Mesendoderm (in vitro differentiated cells): ENCODE results near the gene MYCN.
A peak's percentile ranks its signal among the peaks of the same experiment; 100 is the strongest.

ENCODE experiments used
- DNase-seq: peaks from one replicate; pipeline ENCODE4 v3.0.0; 2013
- H2AK5ac ChIP-seq: 2 replicates; pipeline ENCODE4 v1.6.1; 2013; ENCODE audit warnings: low read length, inconsistent platforms
- H2BK120ac ChIP-seq: 2 replicates; pipeline ENCODE4 v1.6.1; 2013; ENCODE audit warnings: low read depth, mild to moderate bottlenecking, low read length, moderate library complexity, mixed read lengths
- H2BK15ac ChIP-seq: replicated peaks from 2 replicates; pipeline ENCODE4 v1.6.1; 2013; ENCODE audit warnings: low read depth, mild to moderate bottlenecking, moderate library complexity
- H2BK5ac ChIP-seq: 2 replicates; pipeline ENCODE4 v1.6.1; 2013; ENCODE audit warnings: low read length, inconsistent platforms
- H3K18ac ChIP-seq: 2 replicates; pipeline ENCODE4 v1.6.1; 2013; ENCODE audit warnings: mild to moderate bottlenecking, low read length, mixed read lengths
- H3K23ac ChIP-seq: one replicate; pipeline ENCODE4 v1.6.1; 2013; ENCODE audit warnings: low read length
- H3K27ac ChIP-seq: 2 replicates; pipeline ENCODE4 v1.5.1; 2013; ENCODE audit warnings: low read depth, mild to moderate bottlenecking, inconsistent platforms, low read length, moderate library complexity
- H3K27me3 ChIP-seq: 2 replicates; pipeline ENCODE4 v1.6.1; 2013; ENCODE audit warnings: low read length, control low read depth, mild to moderate bottlenecking, inconsistent platforms; ENCODE audit not compliant: insufficient read depth, poor library complexity
- H3K36me3 ChIP-seq: 2 replicates; pipeline ENCODE4 v1.6.1; 2013; ENCODE audit warnings: low read length, inconsistent platforms; ENCODE audit not compliant: control insufficient read depth, insufficient read depth
- H3K4ac ChIP-seq: one replicate; pipeline ENCODE4 v1.6.1; 2013; ENCODE audit warnings: low read depth, mild to moderate bottlenecking, low read length, moderate library complexity
- H3K4me1 ChIP-seq: 2 replicates; pipeline ENCODE4 v1.6.1; 2013; ENCODE audit warnings: low read depth, low read length, inconsistent platforms; ENCODE audit not compliant: control insufficient read depth
- H3K4me2 ChIP-seq: 2 replicates; pipeline ENCODE4 v1.6.1; 2013; ENCODE audit warnings: low read length
- H3K4me3 ChIP-seq: 2 replicates; pipeline ENCODE4 v1.5.1; 2013; ENCODE audit warnings: mild to moderate bottlenecking, low read length
- H3K56ac ChIP-seq: one replicate; pipeline ENCODE4 v1.6.1; 2013; ENCODE audit warnings: low read length
- H3K79me1 ChIP-seq: 2 replicates; pipeline ENCODE4 v1.6.1; 2013; ENCODE audit warnings: low read length, inconsistent platforms
- H3K79me2 ChIP-seq: 2 replicates; pipeline ENCODE4 v1.6.1; 2013; ENCODE audit warnings: mild to moderate bottlenecking, low read length; ENCODE audit not compliant: control insufficient read depth, insufficient read depth
- H3K9ac ChIP-seq: 2 replicates; pipeline ENCODE4 v1.6.1; 2013; ENCODE audit warnings: low read length, inconsistent platforms
- H4K5ac ChIP-seq: one replicate; pipeline ENCODE4 v1.6.1; 2013; ENCODE audit warnings: low read length
- H4K8ac ChIP-seq: one replicate; pipeline ENCODE4 v1.6.1; 2013; ENCODE audit warnings: low read depth, mild to moderate bottlenecking, control low read depth, low read length, moderate library complexity
- WGBS: extraction: QIAGEN DNeasy Blood & Tissue Kit; methylation state at CpG from one replicate; pipeline ENCODE4 v1.1.7; 2013; ENCODE audit warnings: low lambda C conversion rate, missing lambda C conversion rate; ENCODE audit not compliant: insufficient coverage; ENCODE audit errors: extremely low coverage; 5-methylcytosine and 5-hydroxymethylcytosine counted together

MYCN gene

GRCh38 chr2:15965564-15966019 lies 25.2 kb downstream of the MYCN start:
- WGBS, result no CpG with 5 or more reads among the region's 14 CpGs

GRCh38 chr2:15967415-15968279 lies 27.3 kb downstream of the MYCN start:
- no peak overlapping the region for H4K5ac ChIP-seq
- H3K27ac ChIP-seq, result no peak overlapping the region

More at GRCh38 chr2:15965564-15966019, 25.2 kb downstream of the MYCN start:
- Histone ChIP-seq H3K27me3 (no peaks in the 10 kb centered on the region), H3K4me2 (no peak overlapping the region), H3K27ac (no peak overlapping the region), H4K5ac (no peak overlapping the region), H3K79me1 (no peaks in the 10 kb centered on the region), H3K18ac (no peak overlapping the region), H3K36me3 (no peaks in the 10 kb centered on the region), H3K23ac (no peak overlapping the region), H4K8ac (no peak overlapping the region), H3K9ac (no peak overlapping the region), H2BK120ac (no peak overlapping the region), H2BK15ac (no peak overlapping the region), H2AK5ac (no peak overlapping the region), H3K4me3 (no peak overlapping the region), H3K79me2 (no peaks in the 10 kb centered on the region), H3K56ac (no peak overlapping the region), H3K4me1 (no peaks in the 10 kb centered on the region), H2BK5ac (no peak overlapping the region), H3K4ac (no peak overlapping the region)
- no peak for DNase-seq

GRCh38 chr2:15968280-15969178 lies 28.2 kb downstream of the MYCN start:
- no peak overlapping the region for H2BK120ac ChIP-seq
- H3K27ac ChIP-seq, result no peak overlapping the region
- no peak overlapping the region for H3K4ac ChIP-seq
- WGBS, result no CpG with 5 or more reads among the region's 7 CpGs
- no peak overlapping the region for H4K5ac ChIP-seq
- no peak overlapping the region for H3K4me2 ChIP-seq
- no peak overlapping the region for H3K56ac ChIP-seq
- H3K23ac ChIP-seq, result no peak overlapping the region
- no peaks in the 10 kb centered on the region for H3K79me2 ChIP-seq
- H2AK5ac ChIP-seq, result no peak overlapping the region
- H3K4me3 ChIP-seq, result no peak overlapping the region
- H3K36me3 ChIP-seq, result no peaks in the 10 kb centered on the region
- peaks cover 2% of the 10 kb centered on the region for H3K4me1 ChIP-seq
- H4K8ac ChIP-seq, result no peak overlapping the region
- no peak overlapping the region for H2BK5ac ChIP-seq
- peak; percentile 55 for DNase-seq
- no peak overlapping the region for H3K18ac ChIP-seq
- H3K27me3 ChIP-seq, result no peaks in the 10 kb centered on the region
- no peak overlapping the region for H2BK15ac ChIP-seq
- H3K9ac ChIP-seq, result no peak overlapping the region
- H3K79me1 ChIP-seq, result no peaks in the 10 kb centered on the region

More at GRCh38 chr2:15967415-15968279, 27.3 kb downstream of the MYCN start:
- Histone ChIP-seq H3K4me3 (no peak overlapping the region), H3K4me2 (no peak overlapping the region), H3K27me3 (no peaks in the 10 kb centered on the region), H3K79me2 (no peaks in the 10 kb centered on the region), H2AK5ac (no peak overlapping the region), H2BK120ac (no peak overlapping the region), H2BK5ac (no peak overlapping the region), H3K9ac (no peak overlapping the region), H4K8ac (no peak overlapping the region), H3K23ac (no peak overlapping the region), H3K4me1 (peaks cover 2% of the 10 kb centered on the region), H3K56ac (no peak overlapping the region), H3K4ac (no peak overlapping the region), H3K36me3 (no peaks in the 10 kb centered on the region), H3K18ac (no peak overlapping the region), H3K79me1 (no peaks in the 10 kb centered on the region), H2BK15ac (no peak overlapping the region)
- WGBS, result no CpG with 5 or more reads among the region's 10 CpGs
- DNase-seq, result no peak

- H3K9ac ChIP-seq, result no peak overlapping the region
- no peak overlapping the region for H2BK5ac ChIP-seq
- H4K8ac ChIP-seq, result no peak overlapping the region
- H4K5ac ChIP-seq, result no peak overlapping the region
- no peak overlapping the region for H3K27ac ChIP-seq
- no peak overlapping the region for H2BK15ac ChIP-seq
- H3K56ac ChIP-seq, result no peak overlapping the region
- H3K23ac ChIP-seq, result no peak overlapping the region
- H3K27me3 ChIP-seq, result no peaks in the 10 kb centered on the region
- H3K4ac ChIP-seq, result no peak overlapping the region
- no peak overlapping the region for H2BK120ac ChIP-seq
- H2AK5ac ChIP-seq, result no peak overlapping the region
- no peak overlapping the region for H3K4me3 ChIP-seq
- H3K4me2 ChIP-seq, result no peak overlapping the region
- H3K79me2 ChIP-seq, result no peaks in the 10 kb centered on the region
- H3K79me1 ChIP-seq, result no peaks in the 10 kb centered on the region
- no peak for DNase-seq
- WGBS, result no CpG with 5 or more reads among the region's 4 CpGs
- H3K4me1 ChIP-seq, result peaks cover 2% of the 10 kb centered on the region
- H3K18ac ChIP-seq, result no peak overlapping the region
- no peaks in the 10 kb centered on the region for H3K36me3 ChIP-seq
Measured at GRCh38 chr2:15969214-15969613, 28.9 kb downstream of the MYCN start.

GRCh38 chr2:15970701-15971100 lies 30.4 kb downstream of the MYCN start:
- Histone ChIP-seq H3K36me3 (no peaks in the 10 kb centered on the region), H2AK5ac (no peak overlapping the region), H3K27ac (no peak overlapping the region), H3K4me3 (no peak overlapping the region), H4K8ac (no peak overlapping the region), H2BK5ac (no peak overlapping the region), H3K79me1 (no peaks in the 10 kb centered on the region), H3K4me2 (no peak overlapping the region), H2BK120ac (no peak overlapping the region), H3K23ac (no peak overlapping the region), H3K27me3 (no peaks in the 10 kb centered on the region), H3K9ac (no peak overlapping the region), H2BK15ac (no peak overlapping the region), H3K56ac (no peak overlapping the region), H4K5ac (no peak overlapping the region), H3K4ac (no peak overlapping the region), H3K79me2 (no peaks in the 10 kb centered on the region), H3K4me1 (peaks cover 3% of the 10 kb centered on the region), H3K18ac (no peak overlapping the region)
- no peak for DNase-seq
- WGBS, result no CpG with 5 or more reads among the region's 5 CpGs
